Dendritic cell treated with granulocyte-macrophage colony-stimulating factor and Interleukin-4, amounts not matched to agents 40 ng/mL and 50 ng/mL, for 4 days (primary cell): Measurements from ENCODE around the gene TIMP3.
"Not testable (repeated sequence)": the region's sequence is repeated elsewhere in the genome, so short reads cannot be mapped to it uniquely, and the experiment has no call there.

Experiments
- H3K27ac Mint-ChIP-seq: one replicate; pipeline ENCODE4 v1.8.0; 2022; ENCODE audit warnings: mild to moderate bottlenecking, mixed read lengths
- H3K27me3 Mint-ChIP-seq: one replicate; pipeline ENCODE4 v1.8.0; 2022; ENCODE audit warnings: mild to moderate bottlenecking, mixed read lengths
- H3K36me3 Mint-ChIP-seq: one replicate; pipeline ENCODE4 v1.8.0; 2022; ENCODE audit warnings: low read depth, mixed read lengths
- H3K4me1 Mint-ChIP-seq: one replicate; pipeline ENCODE4 v1.8.0; 2022; ENCODE audit warnings: low read depth, mixed read lengths
- H3K4me3 Mint-ChIP-seq: one replicate; pipeline ENCODE4 v1.8.0; 2022; ENCODE audit warnings: mild to moderate bottlenecking, moderate library complexity, mixed read lengths
- H3K9me3 Mint-ChIP-seq: one replicate; pipeline ENCODE4 v1.8.0; 2022; ENCODE audit warnings: mixed read lengths
- intact Hi-C: fragments of 100-400 bp; cut with micrococcal nuclease; formaldehyde crosslinking; loops from one replicate; pipeline ENCODE4 v1.15.0; 2022

TIMP3 gene

GRCh38 chr22:32855045-32855756, 53.7 kb downstream of the TIMP3 start:
- intact Hi-C loops = no loop called here
- Mint-ChIP-seq H3K4me3 (no peak overlapping the region), H3K4me1 (no peaks in the 10 kb centered on the region), H3K27me3 (peaks cover 3% of the 10 kb centered on the region), H3K27ac (no peak overlapping the region), H3K36me3 (no peaks in the 10 kb centered on the region), H3K9me3 (no peaks in the 10 kb centered on the region)

- intact Hi-C loops = no loop called here
- Mint-ChIP-seq H3K27ac (no peak overlapping the region), H3K4me1 (no peaks in the 10 kb centered on the region), H3K27me3 (no peaks in the 10 kb centered on the region), H3K9me3 (no peaks in the 10 kb centered on the region), H3K4me3 (no peak overlapping the region), H3K36me3 (no peaks in the 10 kb centered on the region)
These were observed 56.7 kb downstream of the TIMP3 start for GRCh38 chr22:32858121-32858703.

- intact Hi-C loops = no loop called here
- Mint-ChIP-seq H3K4me3 (no peak overlapping the region), H3K36me3 (no peaks in the 10 kb centered on the region), H3K27me3 (no peaks in the 10 kb centered on the region), H3K4me1 (no peaks in the 10 kb centered on the region), H3K27ac (no peak overlapping the region), H3K9me3 (no peaks in the 10 kb centered on the region)
These were observed 57.5 kb downstream of the TIMP3 start for GRCh38 chr22:32858957-32859356.

- H3K9me3 Mint-ChIP-seq = no peaks in the 10 kb centered on the region
- no peaks in the 10 kb centered on the region for H3K36me3 Mint-ChIP-seq
- H3K27me3 Mint-ChIP-seq = no peaks in the 10 kb centered on the region
- H3K27ac Mint-ChIP-seq = no peak overlapping the region
- intact Hi-C loops = no loop called here
- H3K4me3 Mint-ChIP-seq = no peak overlapping the region
- H3K4me1 Mint-ChIP-seq = no peaks in the 10 kb centered on the region
These were observed 58.2 kb downstream of the TIMP3 start for GRCh38 chr22:32859743-32860142.

- H3K27ac Mint-ChIP-seq = no peak overlapping the region
- H3K9me3 Mint-ChIP-seq = no peaks in the 10 kb centered on the region
- no peaks in the 10 kb centered on the region for H3K36me3 Mint-ChIP-seq
- no peaks in the 10 kb centered on the region for H3K4me1 Mint-ChIP-seq
- H3K27me3 Mint-ChIP-seq = no peaks in the 10 kb centered on the region
- no peak overlapping the region for H3K4me3 Mint-ChIP-seq
- intact Hi-C loops = no loop called here
These were observed 59.8 kb downstream of the TIMP3 start for GRCh38 chr22:32861330-32861729.

GRCh38 chr22:32862083-32862482, 60.6 kb downstream of the TIMP3 start:
- H3K27me3 Mint-ChIP-seq = no peaks in the 10 kb centered on the region
- H3K4me1 Mint-ChIP-seq = no peaks in the 10 kb centered on the region
- intact Hi-C loops = no loop called here
- H3K27ac Mint-ChIP-seq = no peak overlapping the region
- no peaks in the 10 kb centered on the region for H3K36me3 Mint-ChIP-seq
- no peaks in the 10 kb centered on the region for H3K9me3 Mint-ChIP-seq
- H3K4me3 Mint-ChIP-seq = no peak overlapping the region

- no peaks in the 10 kb centered on the region for H3K9me3 Mint-ChIP-seq
- H3K4me3 Mint-ChIP-seq = no peak overlapping the region
- H3K36me3 Mint-ChIP-seq = no peaks in the 10 kb centered on the region
- H3K4me1 Mint-ChIP-seq = no peaks in the 10 kb centered on the region
- no peaks in the 10 kb centered on the region for H3K27me3 Mint-ChIP-seq
- intact Hi-C loops = no loop called here
- H3K27ac Mint-ChIP-seq = no peak overlapping the region
These were observed 61.6 kb downstream of the TIMP3 start for GRCh38 chr22:32862936-32863661.

- Mint-ChIP-seq H3K4me1 (no peaks in the 10 kb centered on the region), H3K36me3 (no peaks in the 10 kb centered on the region), H3K4me3 (no peak overlapping the region), H3K9me3 (no peaks in the 10 kb centered on the region), H3K27ac (no peak overlapping the region), H3K27me3 (no peaks in the 10 kb centered on the region)
- intact Hi-C loops = no loop called here
These were observed 62.5 kb downstream of the TIMP3 start for GRCh38 chr22:32864041-32864440.

GRCh38 chr22:32864596-32864995, 63.1 kb downstream of the TIMP3 start:
- intact Hi-C loops = no loop called here
- no peaks in the 10 kb centered on the region for H3K9me3 Mint-ChIP-seq
- H3K4me3 Mint-ChIP-seq = no peak overlapping the region
- H3K27ac Mint-ChIP-seq = no peak overlapping the region
- H3K36me3 Mint-ChIP-seq = no peaks in the 10 kb centered on the region
- no peaks in the 10 kb centered on the region for H3K4me1 Mint-ChIP-seq
- H3K27me3 Mint-ChIP-seq = no peaks in the 10 kb centered on the region

GRCh38 chr22:32866953-32867352, 65.4 kb downstream of the TIMP3 start:
- no peak overlapping the region for H3K27ac Mint-ChIP-seq
- no peak overlapping the region for H3K4me3 Mint-ChIP-seq
- H3K27me3 Mint-ChIP-seq = no peaks in the 10 kb centered on the region
- no peaks in the 10 kb centered on the region for H3K36me3 Mint-ChIP-seq
- H3K4me1 Mint-ChIP-seq = no peaks in the 10 kb centered on the region
- no peaks in the 10 kb centered on the region for H3K9me3 Mint-ChIP-seq
- intact Hi-C loops = no loop called here

GRCh38 chr22:32868946-32869345, 67.4 kb downstream of the TIMP3 start:
- no peaks in the 10 kb centered on the region for H3K9me3 Mint-ChIP-seq
- intact Hi-C loops = no loop called here
- H3K4me3 Mint-ChIP-seq = no peak overlapping the region
- no peak overlapping the region for H3K27ac Mint-ChIP-seq
- no peaks in the 10 kb centered on the region for H3K27me3 Mint-ChIP-seq
- no peaks in the 10 kb centered on the region for H3K4me1 Mint-ChIP-seq
- H3K36me3 Mint-ChIP-seq = no peaks in the 10 kb centered on the region

GRCh38 chr22:32870474-32870873, 69.0 kb downstream of the TIMP3 start:
- Mint-ChIP-seq H3K36me3 (no peaks in the 10 kb centered on the region), H3K27me3 (no peaks in the 10 kb centered on the region), H3K4me1 (no peaks in the 10 kb centered on the region), H3K4me3 (no peak overlapping the region), H3K9me3 (no peaks in the 10 kb centered on the region), H3K27ac (no peak overlapping the region)
- intact Hi-C loops = no loop called here

- H3K27me3 Mint-ChIP-seq, H3K9me3 Mint-ChIP-seq, H3K4me1 Mint-ChIP-seq, H3K27ac Mint-ChIP-seq, intact Hi-C loops, H3K36me3 Mint-ChIP-seq, H3K4me3 Mint-ChIP-seq: not testable (repeated sequence)
These were observed 72.1 kb downstream of the TIMP3 start for GRCh38 chr22:32873604-32874003.

- Mint-ChIP-seq H3K4me1 (no peaks in the 10 kb centered on the region), H3K27me3 (no peaks in the 10 kb centered on the region), H3K4me3 (no peak overlapping the region), H3K27ac (no peak overlapping the region), H3K36me3 (no peaks in the 10 kb centered on the region), H3K9me3 (no peaks in the 10 kb centered on the region)
- intact Hi-C loops = no loop called here
These were observed 72.9 kb downstream of the TIMP3 start for GRCh38 chr22:32874385-32874784.
